Natural killer cell (primary cell): ENCODE data around the gene EPHB2. TPM values are rescaled to one million over a fixed set of nuclear protein-coding genes. Genes with fewer than 3 reads are reported as not detected.

ENCODE experiments used
- ATAC-seq, 3 donors: fragments of 150-1000 bp in 2 of 3; fragments of 200-7000 bp in 1 of 3; cut with Tn5 transposase; 1 replicate in 1 of 3; 2 replicates in 2 of 3; pipeline ENCODE4 v1.10.0; 2021; ENCODE audit warnings: mild to moderate bottlenecking in 2 of 3, moderate library complexity in 2 of 3
- DNase-seq, 2 donors: peaks; one replicate each; pipeline versions ENCODE4 v3.0.0 to v3.0.0-alpha.2; 2013 to 2021; ENCODE audit warnings: mixed read lengths in 1 of 2
- H3K27ac ChIP-seq: one replicate; pipeline ENCODE4 v1.5.1; 2013; ENCODE audit warnings: mild to moderate bottlenecking, low read length
- H3K27me3 ChIP-seq: one replicate; pipeline ENCODE4 v1.6.1; 2013; ENCODE audit warnings: low read length; ENCODE audit not compliant: control insufficient read depth, insufficient read depth
- H3K36me3 ChIP-seq: one replicate; pipeline ENCODE4 v1.6.1; 2013; ENCODE audit warnings: low read length; ENCODE audit not compliant: control insufficient read depth, insufficient read depth
- H3K4me1 ChIP-seq: one replicate; pipeline ENCODE4 v1.6.1; 2013; ENCODE audit warnings: low read length; ENCODE audit not compliant: control insufficient read depth, insufficient read depth
- H3K4me3 ChIP-seq: one replicate; pipeline ENCODE4 v1.5.1; 2013; ENCODE audit warnings: low read length
- H3K9me3 ChIP-seq: one replicate; pipeline ENCODE4 v1.6.1; 2013; ENCODE audit warnings: low read length; ENCODE audit not compliant: control insufficient read depth, insufficient read depth
- H3K27ac Mint-ChIP-seq, 2 donors: one replicate each; pipeline ENCODE4 v1.8.0; 2022; ENCODE audit warnings: mild to moderate bottlenecking in 2 of 2, mixed read lengths in 2 of 2, moderate library complexity in 1 of 2
- H3K27me3 Mint-ChIP-seq, 2 donors: one replicate each; pipeline ENCODE4 v1.8.0; 2022; ENCODE audit warnings: low read depth in 2 of 2, mixed read lengths in 2 of 2
- H3K36me3 Mint-ChIP-seq: one replicate; pipeline ENCODE4 v1.8.0; 2022; ENCODE audit warnings: mixed read lengths
- H3K4me1 Mint-ChIP-seq, 2 donors: one replicate each; pipeline ENCODE4 v1.8.0; 2022; ENCODE audit warnings: mixed read lengths in 2 of 2
- H3K4me3 Mint-ChIP-seq: one replicate; pipeline ENCODE4 v1.8.0; 2022; ENCODE audit warnings: mild to moderate bottlenecking, moderate library complexity, mixed read lengths
- H3K9me3 Mint-ChIP-seq, 2 donors: one replicate each; pipeline ENCODE4 v1.8.0; 2022; ENCODE audit warnings: mixed read lengths in 2 of 2
- CTCF ChIP-seq: fragments of 200-600 bp; IDR thresholded peaks from one replicate; pipeline ENCODE4 v1.8.0; 2022; ENCODE audit warnings: antibody characterized with exemption
- WGBS: methylation state at CpG from one replicate; pipeline ENCODE4 v1.1.7; 2013; ENCODE audit warnings: missing lambda C conversion rate; ENCODE audit not compliant: insufficient coverage; 5-methylcytosine and 5-hydroxymethylcytosine counted together
- intact Hi-C: fragments of 100-400 bp; cut with micrococcal nuclease; formaldehyde crosslinking; loops from one replicate; pipeline ENCODE4 v1.14.2; 2022
- total RNA-seq, 4 donors: library from RNA; stranded (reverse); fragments of 120-200 nt in 1 of 4; gene quantifications; one replicate each; pipeline versions ENCODE4 v1.2.3 to v1.2.4, GENCODE V29; 2013 to 2022

Gene EPHB2
- total RNA-seq, 3 donors from 2014 or later (not counting 1 experiment from before 2014, with no cell fraction given) = 0.14 to 0.23 TPM; not detected in 1

DNA sequence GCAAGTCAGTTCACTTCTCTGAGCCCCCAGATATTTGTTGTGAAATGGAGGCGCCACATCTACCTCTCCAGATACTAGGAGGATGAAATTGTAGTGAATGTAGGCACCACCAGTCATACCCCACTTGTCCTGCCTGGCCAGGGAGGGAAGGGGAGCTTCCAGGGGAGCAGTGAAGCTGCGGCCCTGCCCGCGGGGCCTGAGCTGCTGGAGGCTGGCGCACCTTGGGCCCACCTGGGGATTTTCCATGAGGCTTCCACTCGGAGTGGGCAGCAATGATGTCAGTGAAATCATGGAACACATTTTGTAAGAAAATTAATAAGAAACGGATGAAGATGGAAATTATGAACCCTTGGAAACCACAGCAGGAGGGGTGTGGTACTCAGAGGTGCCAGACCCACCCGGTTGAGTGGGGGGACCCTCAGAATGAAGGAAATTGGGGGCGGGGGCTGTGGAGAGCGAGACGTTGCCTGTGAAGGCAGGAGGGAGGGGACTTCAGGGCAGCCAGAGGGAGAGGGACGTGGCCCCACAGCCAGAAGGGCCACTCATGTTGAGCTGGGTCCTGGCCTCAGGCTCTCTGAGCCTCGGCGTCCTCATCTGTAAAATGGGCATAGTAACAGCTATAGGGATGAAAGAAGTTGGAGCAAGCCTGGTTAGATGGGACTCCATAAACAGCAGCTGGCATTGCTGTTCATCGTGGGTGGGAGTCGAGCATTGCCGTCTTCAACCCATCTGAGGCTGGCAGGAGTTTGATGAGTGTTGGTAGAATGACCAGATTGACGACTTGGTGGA, 101.6 kb downstream of the EPHB2 start:
- DNase-seq = no peak
- ATAC-seq = no peak
- Mint-ChIP-seq H3K4me3 (no peak overlapping the region), H3K27ac (no peak overlapping the region), H3K9me3 (no peaks in the 10 kb centered on the region), H3K4me1 (peaks cover 0 to 5% of the 10 kb centered on the region in 2 donors), H3K36me3 (no peaks in the 10 kb centered on the region), H3K27me3 (no peaks in the 10 kb centered on the region)
- intact Hi-C loops = no loop called here
- Histone ChIP-seq H3K4me1 (no peaks in the 10 kb centered on the region), H3K4me3 (no peak overlapping the region), H3K27me3 (no peaks in the 10 kb centered on the region), H3K36me3 (no peaks in the 10 kb centered on the region), H3K27ac (no peak overlapping the region), H3K9me3 (no peaks in the 10 kb centered on the region)
- 75% methylated on average over 18 of the region's 18 CpGs for WGBS
- no peak for TF ChIP-seq CTCF

DNA sequence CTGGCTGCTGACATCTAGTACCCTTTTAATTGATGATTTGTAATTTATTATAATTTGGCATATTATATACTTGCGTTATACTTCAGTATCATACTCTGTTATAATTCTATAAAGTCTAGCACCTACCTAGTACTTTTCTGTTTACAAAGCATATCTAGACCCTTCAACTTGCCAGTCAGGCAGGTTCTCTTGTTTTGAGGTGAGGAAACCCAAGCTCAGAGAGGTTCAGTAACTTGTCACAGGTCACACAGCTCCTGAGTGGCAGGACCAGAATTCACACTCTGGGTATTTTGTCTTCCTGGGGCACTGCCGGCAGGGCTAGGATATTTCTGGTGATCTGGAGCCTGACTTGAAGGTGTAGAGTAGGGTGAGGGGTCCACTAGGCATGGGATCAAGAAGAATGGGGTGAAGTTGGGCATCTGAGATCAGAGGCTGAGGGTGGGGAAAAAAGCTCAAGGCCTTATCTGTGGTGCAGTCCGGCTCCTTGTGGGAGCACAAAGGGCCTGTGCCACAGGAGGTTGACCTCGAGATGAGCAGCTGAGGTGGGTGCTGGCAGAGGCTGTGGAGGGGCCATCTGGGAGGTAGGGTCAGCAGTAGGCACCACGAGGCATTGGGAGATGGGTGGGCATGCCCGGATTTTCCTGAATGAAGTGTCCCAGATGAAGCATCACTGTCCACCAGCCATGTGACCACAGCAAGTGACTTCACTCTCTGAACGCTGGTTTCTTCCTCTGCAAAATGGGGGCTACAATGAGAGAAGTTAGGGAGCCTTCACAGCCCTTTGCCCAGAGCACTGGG, 102.6 kb downstream of the EPHB2 start:
- Histone ChIP-seq H3K27me3 (no peaks in the 10 kb centered on the region), H3K4me3 (no peak overlapping the region), H3K36me3 (no peaks in the 10 kb centered on the region), H3K27ac (no peak overlapping the region), H3K9me3 (no peaks in the 10 kb centered on the region), H3K4me1 (no peaks in the 10 kb centered on the region)
- ATAC-seq = no peak
- no peak overlapping the region for H3K4me3 Mint-ChIP-seq
- 75% methylated on average over 7 of the region's 7 CpGs for WGBS
- intact Hi-C loops = no loop called here
- peaks cover 0 to under 1% of the 10 kb centered on the region in 2 donors for H3K27me3 Mint-ChIP-seq
- DNase-seq = no peak
- TF ChIP-seq CTCF = no peak
- no peak overlapping the region for H3K27ac Mint-ChIP-seq
- no peaks in the 10 kb centered on the region for H3K9me3 Mint-ChIP-seq
- peaks cover 0 to 5% of the 10 kb centered on the region in 2 donors for H3K4me1 Mint-ChIP-seq
- H3K36me3 Mint-ChIP-seq = no peaks in the 10 kb centered on the region

DNA sequence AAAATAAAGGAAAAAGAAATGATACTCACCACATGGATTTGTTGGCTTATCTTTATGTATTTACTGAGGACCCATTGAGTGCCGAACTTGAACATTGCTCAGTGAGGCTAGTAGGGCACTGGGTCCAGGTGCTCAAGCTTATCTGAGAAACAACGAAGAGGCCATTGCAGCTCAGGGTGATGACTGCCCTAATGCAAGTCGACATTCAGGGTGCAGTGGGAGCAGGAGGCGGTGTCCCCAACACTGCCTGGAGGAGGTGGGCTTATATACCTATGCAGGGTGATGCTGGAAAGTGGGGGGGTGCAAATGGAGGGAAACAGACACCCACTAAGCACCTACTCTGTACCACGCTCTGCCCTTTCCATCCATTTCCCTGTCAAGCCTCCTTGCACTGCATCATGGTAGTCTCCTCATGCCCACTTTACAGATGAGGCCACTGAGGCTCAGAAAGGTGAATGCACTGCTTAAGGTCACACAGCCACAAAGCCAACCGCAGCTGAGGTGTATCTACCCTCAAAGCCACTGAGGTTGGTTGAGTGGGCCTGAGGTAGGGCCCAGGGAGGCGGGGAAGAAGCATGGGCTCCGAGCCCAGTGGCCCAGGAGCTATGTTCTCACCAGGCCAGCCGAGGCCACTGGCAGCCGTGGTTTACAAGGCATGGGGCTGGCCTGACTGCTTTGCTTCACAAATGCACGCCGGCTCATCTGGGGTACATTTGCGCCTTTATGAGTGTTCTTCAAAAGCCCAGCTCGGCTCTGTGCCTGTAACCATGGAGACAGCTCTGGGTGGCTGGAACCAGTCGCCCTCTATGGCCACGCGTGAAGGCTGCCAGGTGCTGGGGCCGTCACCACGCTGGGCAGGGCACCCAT, 103.8 kb downstream of the EPHB2 start:
- H3K4me1 Mint-ChIP-seq = peaks cover 0 to 5% of the 10 kb centered on the region in 2 donors
- ATAC-seq (no peak), DNase-seq (no peak)
- no peaks in the 10 kb centered on the region for H3K36me3 ChIP-seq
- H3K36me3 Mint-ChIP-seq = no peaks in the 10 kb centered on the region
- no peaks in the 10 kb centered on the region for H3K4me1 ChIP-seq
- H3K27ac ChIP-seq = no peak overlapping the region
- no peak overlapping the region for H3K4me3 ChIP-seq
- TF ChIP-seq CTCF = no peak
- no peak overlapping the region for H3K27ac Mint-ChIP-seq
- no peaks in the 10 kb centered on the region for H3K9me3 Mint-ChIP-seq
- 82% methylated on average over 19 of the region's 19 CpGs for WGBS
- H3K27me3 Mint-ChIP-seq = peaks cover 0 to 3% of the 10 kb centered on the region in 2 donors
- no peaks in the 10 kb centered on the region for H3K27me3 ChIP-seq
- H3K9me3 ChIP-seq = no peaks in the 10 kb centered on the region
- no peak overlapping the region for H3K4me3 Mint-ChIP-seq
- intact Hi-C loops = no loop called here
